Transverse colon (tissue), 4 donors: Measurements from ENCODE around the gene ELP4. TPM values are rescaled to one million over a fixed set of nuclear protein-coding genes. Genes with fewer than 3 reads are reported as not detected.

ENCODE experiments used
- DNase-seq: peaks from one replicate; pipeline ENCODE4 v3.0.0-alpha.2; 2019
- H3K27ac ChIP-seq, 4 donors: fragments of 200-600 bp; sonication (generic); 2 replicates each; pipeline ENCODE4 v1.5.1; 2016 to 2018; ENCODE audit warnings: inconsistent platforms in 4 of 4
- H3K27me3 ChIP-seq: fragments of 200-600 bp; sonication (generic); 2 replicates; pipeline ENCODE4 v1.5.1; 2017; ENCODE audit warnings: inconsistent platforms
- H3K36me3 ChIP-seq, 4 donors: fragments of 200-600 bp; sonication (generic); 2 replicates each; pipeline ENCODE4 v1.5.1; 2017 to 2019; ENCODE audit warnings: inconsistent platforms in 4 of 4
- H3K4me1 ChIP-seq, 4 donors: fragments of 200-600 bp; sonication (generic); 2 replicates each; pipeline ENCODE4 v1.5.1; 2017 to 2020; ENCODE audit warnings: inconsistent platforms in 4 of 4
- H3K4me3 ChIP-seq, 4 donors: fragments of 200-600 bp; sonication (generic); 1 replicate in 1 of 4; 2 replicates in 3 of 4; pipeline versions ENCODE4 v1.5.1 to v1.6.1; 2017 to 2019; ENCODE audit warnings: inconsistent platforms in 4 of 4
- H3K9me3 ChIP-seq, 2 donors: fragments of 200-600 bp; sonication (generic); 2 replicates each; pipeline ENCODE4 v1.5.1; 2017 to 2019; ENCODE audit warnings: inconsistent platforms in 2 of 2
- EP300 ChIP-seq: sonication (generic); formaldehyde crosslinking; IDR thresholded peaks from one replicate; pipeline ENCODE4 v1.6.1; 2017; ENCODE audit warnings: antibody characterized with exemption, low read depth
- POLR2A ChIP-seq: fragments of 450-650 bp; IDR thresholded peaks from one replicate; pipeline ENCODE4 v1.6.1; 2016; ENCODE audit warnings: antibody characterized with exemption, mild to moderate bottlenecking, moderate library complexity
- POLR2AphosphoS5 ChIP-seq, 3 donors: sonication (generic); formaldehyde crosslinking; IDR thresholded peaks; one replicate each; pipeline ENCODE4 v1.6.1; 2016; ENCODE audit warnings: antibody characterized with exemption in 3 of 3
- WGBS, 2 donors: methylation state at CpG; one replicate each; pipeline ENCODE4 v1.1.5; 2018; ENCODE audit warnings: low coverage in 1 of 2; 5-methylcytosine and 5-hydroxymethylcytosine counted together
- in situ Hi-C, 4 donors: fragments of 200-750 bp; cut with MboI; loops; one replicate each; pipeline versions ENCODE4 v1.15.0 to v1.15.1; 2017; ENCODE audit warnings: low sequenced_read_pairs in 3 of 4, low pct_ligation_motif_present in 1 of 4, low pct_unique_long_range_greater_than_20kb in 1 of 4
- intact Hi-C: fragments of 100-400 bp; cut with DNase I; formaldehyde crosslinking; loops from one replicate; pipeline ENCODE4 v1.15.1; 2023; ENCODE audit warnings: low total_unique reads
- total RNA-seq, 4 donors: library from RNA; depleted of rRNA; stranded (reverse); fragments of >200 nt; gene quantifications; one replicate each; pipeline ENCODE4 v1.1.0, GENCODE V29; 2016
- TF ChIP-seq, protein P1 (sequence below), 5 experiments: fragments of 200-600 bp in 3 of 5; fragments of 450-650 bp in 2 of 5; sonication (generic) in 3 of 5; IDR thresholded peaks; 1 replicate in 2 of 5; 2 replicates in 3 of 5; pipeline ENCODE4 v1.5.1; 2016 to 2017; ENCODE audit warnings: antibody characterized with exemption in 5 of 5, inconsistent platforms in 3 of 5, mild to moderate bottlenecking in 2 of 5, moderate library complexity in 1 of 5

ELP4 gene
- total RNA-seq, 4 donors from 2014 or later, result 14.2 to 46.4 (median 23.6) TPM

DNA sequence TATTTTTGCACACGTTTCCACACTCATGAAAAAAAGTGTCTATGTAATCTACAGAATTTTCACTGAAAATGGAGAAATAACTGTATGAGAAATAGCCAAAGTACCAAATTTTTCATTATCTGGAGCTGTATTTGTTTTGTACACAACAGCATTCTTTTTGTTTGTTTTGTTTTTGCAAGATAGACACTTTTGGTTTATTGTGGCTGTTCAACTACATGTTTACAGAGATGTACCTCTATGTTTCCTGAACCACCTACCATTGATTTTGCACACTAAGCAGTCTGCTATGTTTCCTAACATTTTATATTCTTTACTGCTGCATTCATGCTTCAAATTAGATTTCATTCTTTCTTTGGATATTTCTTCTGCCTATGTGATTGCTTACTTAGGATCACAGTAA is 116.3 kb downstream of the ELP4 start:
- H3K27ac ChIP-seq, result no peak overlapping the region
- intact Hi-C loops (no loop called here), in situ Hi-C loops (no loop called here)
- TF ChIP-seq EP300 (no peak), POLR2AphosphoS5 (IDR thresholded peaks at IDR 0.05) (no peak), POLR2A (no peak)
- TF ChIP-seq, protein P1, sequence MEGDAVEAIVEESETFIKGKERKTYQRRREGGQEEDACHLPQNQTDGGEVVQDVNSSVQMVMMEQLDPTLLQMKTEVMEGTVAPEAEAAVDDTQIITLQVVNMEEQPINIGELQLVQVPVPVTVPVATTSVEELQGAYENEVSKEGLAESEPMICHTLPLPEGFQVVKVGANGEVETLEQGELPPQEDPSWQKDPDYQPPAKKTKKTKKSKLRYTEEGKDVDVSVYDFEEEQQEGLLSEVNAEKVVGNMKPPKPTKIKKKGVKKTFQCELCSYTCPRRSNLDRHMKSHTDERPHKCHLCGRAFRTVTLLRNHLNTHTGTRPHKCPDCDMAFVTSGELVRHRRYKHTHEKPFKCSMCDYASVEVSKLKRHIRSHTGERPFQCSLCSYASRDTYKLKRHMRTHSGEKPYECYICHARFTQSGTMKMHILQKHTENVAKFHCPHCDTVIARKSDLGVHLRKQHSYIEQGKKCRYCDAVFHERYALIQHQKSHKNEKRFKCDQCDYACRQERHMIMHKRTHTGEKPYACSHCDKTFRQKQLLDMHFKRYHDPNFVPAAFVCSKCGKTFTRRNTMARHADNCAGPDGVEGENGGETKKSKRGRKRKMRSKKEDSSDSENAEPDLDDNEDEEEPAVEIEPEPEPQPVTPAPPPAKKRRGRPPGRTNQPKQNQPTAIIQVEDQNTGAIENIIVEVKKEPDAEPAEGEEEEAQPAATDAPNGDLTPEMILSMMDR (IDR thresholded peaks at IDR 0.05), result no peak
- no peaks in the 10 kb centered on the region for H3K4me1 ChIP-seq
- H3K9me3 ChIP-seq, result no peaks in the 10 kb centered on the region
- DNase-seq, result no peak
- H3K36me3 ChIP-seq, result no peaks in the 10 kb centered on the region
- H3K27me3 ChIP-seq, result no peaks in the 10 kb centered on the region
- WGBS, 2 donors, result 89% methylated on average over 1 of the region's 1 CpG
- H3K4me3 ChIP-seq, result no peak overlapping the region

GRCh38 chr11:31628111-31628510 is 118.5 kb downstream of the ELP4 start:
- Histone ChIP-seq H3K27me3 (no peaks in the 10 kb centered on the region), H3K27ac (no peak overlapping the region), H3K4me1 (no peaks in the 10 kb centered on the region), H3K4me3 (no peak overlapping the region), H3K9me3 (no peaks in the 10 kb centered on the region), H3K36me3 (no peaks in the 10 kb centered on the region)
- intact Hi-C loops (no loop called here), in situ Hi-C loops (no loop called here)
- TF ChIP-seq POLR2A (no peak), POLR2AphosphoS5 (IDR thresholded peaks at IDR 0.05) (no peak), EP300 (no peak)
- TF ChIP-seq, protein P1 (IDR thresholded peaks at IDR 0.05), result no peak
- DNase-seq, result no peak
- 97 to 100% methylated on average over 1 of the region's 1 CpG for WGBS, 2 donors

DNA sequence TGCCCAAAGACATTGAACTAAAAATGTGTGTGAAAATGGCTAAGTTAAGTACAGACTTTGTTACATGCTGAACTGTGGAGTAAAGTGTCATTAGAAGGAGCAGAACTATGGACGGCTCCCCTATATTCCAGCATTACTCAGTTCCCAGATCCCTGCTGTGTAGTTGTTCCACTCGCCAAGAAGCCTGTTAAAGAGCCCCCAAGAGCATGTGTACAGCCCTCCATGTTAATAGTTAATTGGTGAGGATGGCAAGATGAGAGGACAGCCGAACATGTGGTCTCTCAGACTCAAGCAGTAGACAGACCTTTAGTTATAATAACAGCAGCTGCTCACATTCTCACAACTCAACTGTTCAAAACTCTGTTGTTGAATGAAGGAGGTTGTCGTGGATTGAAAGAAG is 127.4 kb downstream of the ELP4 start:
- Histone ChIP-seq H3K4me1 (no peaks in the 10 kb centered on the region), H3K9me3 (no peaks in the 10 kb centered on the region), H3K27me3 (no peaks in the 10 kb centered on the region), H3K27ac (no peak overlapping the region), H3K36me3 (no peaks in the 10 kb centered on the region), H3K4me3 (no peak overlapping the region)
- no peak for DNase-seq
- intact Hi-C loops (no loop called here), in situ Hi-C loops (no loop called here)
- no peak for TF ChIP-seq POLR2AphosphoS5 (IDR thresholded peaks at IDR 0.05)
- 88 to 100% methylated on average over 3 to 4 of the region's 4 CpGs for WGBS, 2 donors

DNA sequence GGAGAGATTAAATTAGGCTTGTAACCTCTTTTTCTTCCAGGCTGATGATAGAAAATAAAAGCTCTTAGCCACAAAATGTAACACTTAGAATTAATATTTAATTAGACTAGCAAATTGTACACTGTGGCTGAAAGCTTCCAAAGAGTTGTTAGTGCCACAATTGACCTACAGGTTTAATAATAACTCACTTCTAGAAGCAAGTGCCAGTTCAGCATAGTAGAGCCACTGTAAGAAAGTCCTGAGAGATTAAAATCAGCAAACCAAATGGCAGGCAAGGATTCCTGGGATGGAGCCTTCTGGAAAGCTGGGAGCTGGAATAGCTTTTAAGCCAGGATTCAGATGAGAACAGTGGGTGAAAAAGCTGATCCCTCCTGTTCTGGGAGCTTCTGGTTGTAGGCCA is 131.0 kb downstream of the ELP4 start:
- H3K4me3 ChIP-seq, result no peak overlapping the region
- H3K36me3 ChIP-seq, result no peaks in the 10 kb centered on the region
- H3K9me3 ChIP-seq, result no peaks in the 10 kb centered on the region
- no peak overlapping the region for H3K27ac ChIP-seq
- in situ Hi-C loops, result no loop called here
- TF ChIP-seq POLR2A (no peak), EP300 (no peak), POLR2AphosphoS5 (IDR thresholded peaks at IDR 0.05) (no peak)
- TF ChIP-seq, protein P1 (IDR thresholded peaks at IDR 0.05), result no peak
- no peak for DNase-seq
- H3K4me1 ChIP-seq, result no peaks in the 10 kb centered on the region
- H3K27me3 ChIP-seq, result no peaks in the 10 kb centered on the region
- intact Hi-C loops, result no loop called here

DNA sequence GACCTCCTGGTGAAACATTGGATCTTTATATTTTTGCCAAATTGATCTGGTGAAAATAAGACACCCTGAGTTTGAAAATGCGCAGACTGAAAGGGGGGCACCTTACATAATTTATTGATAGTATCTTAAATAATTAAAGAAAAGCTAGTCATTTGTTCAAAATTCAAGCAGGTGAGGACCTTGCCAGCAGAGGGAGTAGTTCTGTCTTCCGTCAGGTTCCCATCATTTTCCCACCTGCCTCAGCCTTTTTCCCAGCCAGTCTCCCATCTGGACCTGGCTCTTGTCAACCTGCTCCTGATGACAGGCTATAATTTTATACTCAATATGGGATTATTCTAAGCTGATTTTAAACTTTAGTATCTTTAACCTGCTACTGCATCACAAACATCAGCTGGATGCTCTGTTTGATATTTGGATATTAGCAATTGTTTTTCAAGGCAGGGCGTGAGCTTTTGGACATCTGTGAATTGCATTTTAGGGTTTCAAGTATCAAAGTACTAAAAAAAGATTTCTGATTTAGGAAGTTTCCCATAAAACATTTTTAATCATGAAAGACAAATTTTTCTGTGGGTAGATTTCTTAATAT is 132.0 kb downstream of the ELP4 start:
- in situ Hi-C loops, result no loop called here
- Histone ChIP-seq H3K9me3 (no peaks in the 10 kb centered on the region), H3K4me3 (no peak overlapping the region), H3K27ac (no peak overlapping the region), H3K4me1 (no peaks in the 10 kb centered on the region), H3K27me3 (no peaks in the 10 kb centered on the region), H3K36me3 (no peaks in the 10 kb centered on the region)
- DNase-seq, result peak; percentile 8
- intact Hi-C loops, result no loop called here
- TF ChIP-seq POLR2AphosphoS5 (IDR thresholded peaks at IDR 0.05) (no peak), POLR2A (no peak), EP300 (no peak)
- TF ChIP-seq, protein P1 (IDR thresholded peaks at IDR 0.05), result peak; percentile 15 to 54 (median 33)
- 84 to 91% methylated on average over 3 of the region's 3 CpGs for WGBS, 2 donors
